CD14-positive monocyte (primary cell): ENCODE results near the gene XYLT1. TPM values are rescaled to one million over a fixed set of nuclear protein-coding genes. Genes with fewer than 3 reads are reported as not detected.

Source experiments
- DNase-seq, 3 donors: peaks; one replicate each; pipeline ENCODE4 v3.0.0-alpha.2; 2011 to 2022
- H2AFZ ChIP-seq: 2 replicates; pipeline ENCODE4 v1.6.0; 2012; ENCODE audit warnings: mild to moderate bottlenecking, low read depth, low read length, inconsistent platforms; ENCODE audit not compliant: insufficient read depth, poor library complexity, severe bottlenecking
- H3K27ac ChIP-seq, 2 donors: 1 replicate in 1 of 2; 2 replicates in 1 of 2; pipeline ENCODE4 v1.5.1; 2012 to 2013; ENCODE audit warnings: low read length in 2 of 2, control low read depth in 1 of 2, inconsistent platforms in 1 of 2, low read depth in 1 of 2, mild to moderate bottlenecking in 1 of 2
- H3K27me3 ChIP-seq, 2 donors: one replicate each; pipeline versions ENCODE4 v1.6.0 to v1.6.1; 2011 to 2013; ENCODE audit warnings: low read length in 2 of 2; ENCODE audit not compliant: control insufficient read depth in 2 of 2, insufficient read depth in 2 of 2
- H3K36me3 ChIP-seq, 2 donors: replicated peaks in 1 of 2; 1 replicate in 1 of 2; 2 replicates in 1 of 2; pipeline versions ENCODE4 v1.5.1 to v1.6.1; 2012 to 2013; ENCODE audit warnings: low read length in 2 of 2, control low read depth in 1 of 2, inconsistent platforms in 1 of 2, mild to moderate bottlenecking in 1 of 2; ENCODE audit not compliant: insufficient read depth in 2 of 2, control insufficient read depth in 1 of 2
- H3K4me1 ChIP-seq, 2 donors: 1 replicate in 1 of 2; 2 replicates in 1 of 2; pipeline versions ENCODE4 v1.5.1 to v1.6.1; 2012 to 2013; ENCODE audit warnings: low read length in 2 of 2, control low read depth in 1 of 2, inconsistent platforms in 1 of 2, mild to moderate bottlenecking in 1 of 2, moderate library complexity in 1 of 2; ENCODE audit not compliant: insufficient read depth in 2 of 2, control insufficient read depth in 1 of 2
- H3K4me2 ChIP-seq: replicated peaks from 2 replicates; pipeline ENCODE3; 2012; ENCODE audit warnings: low read length, moderate library complexity, mild to moderate bottlenecking; ENCODE audit not compliant: poor library complexity, severe bottlenecking; ENCODE audit errors: extremely low read depth
- H3K4me3 ChIP-seq, 3 experiments: fragments of 200-600 bp in 1 of 3; sonication (generic) in 1 of 3; replicated peaks in 1 of 3; 1 replicate in 2 of 3; 2 replicates in 1 of 3; pipeline ENCODE4 v1.5.1; 2011 to 2013; ENCODE audit warnings: low read length in 3 of 3, mild to moderate bottlenecking in 3 of 3, control low read depth in 2 of 3, low read depth in 2 of 3, inconsistent platforms in 1 of 3, moderate library complexity in 1 of 3
- H3K79me2 ChIP-seq: 2 replicates; pipeline ENCODE4 v1.6.0; 2012; ENCODE audit warnings: mild to moderate bottlenecking, control low read depth, inconsistent platforms, low read length, moderate library complexity; ENCODE audit not compliant: insufficient read depth
- H3K9ac ChIP-seq: 2 replicates; pipeline ENCODE4 v1.6.0; 2017; ENCODE audit warnings: low read length, mild to moderate bottlenecking; ENCODE audit not compliant: insufficient read depth, poor library complexity, severe bottlenecking
- H3K9me3 ChIP-seq, 2 donors: replicated peaks in 1 of 2; 1 replicate in 1 of 2; 2 replicates in 1 of 2; pipeline versions ENCODE4 v1.5.1 to v1.6.1; 2012 to 2013; ENCODE audit warnings: low read length in 2 of 2, control low read depth in 1 of 2; ENCODE audit not compliant: control insufficient read depth in 1 of 2, insufficient read depth in 1 of 2
- H4K20me1 ChIP-seq: 2 replicates; pipeline ENCODE4 v1.6.0; 2012; ENCODE audit warnings: mild to moderate bottlenecking, low read length, control low read depth, moderate library complexity; ENCODE audit not compliant: insufficient read depth
- H3K27ac Mint-ChIP-seq, 7 donors: one replicate each; pipeline ENCODE4 v1.8.0; 2020; ENCODE audit warnings: mild to moderate bottlenecking in 7 of 7, mixed read lengths in 7 of 7, moderate library complexity in 6 of 7, inconsistent platforms in 2 of 7
- H3K27me3 Mint-ChIP-seq, 3 donors: one replicate each; pipeline ENCODE4 v1.8.0; 2021 to 2022; ENCODE audit warnings: low read depth in 3 of 3, mild to moderate bottlenecking in 3 of 3, mixed read lengths in 3 of 3, moderate library complexity in 3 of 3, inconsistent platforms in 1 of 3
- H3K36me3 Mint-ChIP-seq, 2 donors: one replicate each; pipeline ENCODE4 v1.8.0; 2020; ENCODE audit warnings: mixed read lengths in 2 of 2, inconsistent platforms in 1 of 2, mild to moderate bottlenecking in 1 of 2
- H3K4me1 Mint-ChIP-seq: one replicate; pipeline ENCODE4 v1.8.0; 2020; ENCODE audit warnings: mild to moderate bottlenecking, mixed read lengths
- H3K4me3 Mint-ChIP-seq, 2 donors: one replicate each; pipeline ENCODE4 v1.8.0; 2020; ENCODE audit warnings: mild to moderate bottlenecking in 2 of 2, mixed read lengths in 2 of 2, moderate library complexity in 1 of 2
- H3K9me3 Mint-ChIP-seq, 7 donors: one replicate each; pipeline ENCODE4 v1.8.0; 2020 to 2022; ENCODE audit warnings: mixed read lengths in 7 of 7, mild to moderate bottlenecking in 6 of 7, moderate library complexity in 6 of 7, inconsistent platforms in 2 of 7
- WGBS: methylation state at CpG from one replicate; pipeline ENCODE4 v1.1.5; 2013; ENCODE audit warnings: missing lambda C conversion rate; ENCODE audit not compliant: insufficient coverage; 5-methylcytosine and 5-hydroxymethylcytosine counted together
- intact Hi-C, 2 donors: fragments of 100-400 bp; cut with micrococcal nuclease; formaldehyde crosslinking; loops; one replicate each; pipeline versions ENCODE4 v1.15.0 to v1.15.1; 2023
- polyA plus RNA-seq, 3 donors: library from polyadenylated mRNA; depleted of rRNA in 1 of 3; unstranded in 2 of 3; stranded (reverse) in 1 of 3; fragments of 300-500 nt in 2 of 3; fragments of >200 nt in 1 of 3; fragmentation: Illumina TruSeq in 2 of 3; gene quantifications; 1 replicate in 2 of 3; 2 replicates in 1 of 3; pipeline ENCODE4 v1.2.3, GENCODE V29; 2012 to 2021
- TF ChIP-seq, protein P1 (sequence below): fragments of 200-600 bp; IDR thresholded peaks from one replicate; pipeline ENCODE4 v1.8.0; 2022; ENCODE audit warnings: antibody characterized with exemption, mild to moderate bottlenecking

XYLT1 gene
- polyA plus RNA-seq, 3 donors, result 0.51 to 9.4 (median 1.6) TPM

DNA sequence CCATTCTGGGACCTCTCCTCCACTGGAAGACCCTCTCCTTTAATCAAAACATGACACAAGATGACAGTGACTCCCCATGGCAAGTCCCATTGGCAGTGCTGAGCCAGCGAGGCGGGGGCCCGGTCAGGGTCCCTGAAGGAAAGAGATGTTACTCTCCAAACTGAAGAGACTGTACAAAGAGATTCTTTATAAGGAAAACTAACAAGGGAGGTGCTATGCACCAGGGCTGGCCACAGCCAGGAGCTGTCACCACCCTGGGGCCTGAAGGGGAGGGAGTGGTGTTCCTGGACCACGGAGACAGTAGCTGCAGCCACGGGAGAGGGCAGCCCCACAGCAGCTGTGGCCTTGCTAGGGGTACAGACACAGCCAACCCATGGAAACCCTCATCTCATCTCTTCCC lies 123.1 kb downstream of the XYLT1 start:
- Mint-ChIP-seq H3K4me3 (no peak overlapping the region), H3K4me1 (peaks cover 90% of the 10 kb centered on the region), H3K9me3 (peaks cover 0 to 4% (median 2%) of the 10 kb centered on the region in 7 donors), H3K27me3 (peaks cover 0 to 3% (median 0%) of the 10 kb centered on the region in 3 donors), H3K27ac (peak overlapping the region in 5 of 7 donors; percentile 41 to 90 (median 78)), H3K36me3 (peaks cover 16 to 25% of the 10 kb centered on the region in 2 donors)
- no CpG with 5 or more reads among the region's 5 CpGs for WGBS
- intact Hi-C loops, result no loop called here
- Histone ChIP-seq H2AFZ (no peak overlapping the region), H3K9me3 (no peaks in the 10 kb centered on the region), H3K27me3 (no peaks in the 10 kb centered on the region), H3K9ac (no peak overlapping the region), H3K79me2 (peaks cover 49% of the 10 kb centered on the region), H3K27ac (peak overlapping the region in 1 of 2 donors; percentile 75), H3K4me3 (no peak overlapping the region), H3K4me2 (no peak overlapping the region), H3K36me3 (no peaks in the 10 kb centered on the region), H4K20me1 (no peaks in the 10 kb centered on the region), H3K4me1 (peaks cover 92 to 97% of the 10 kb centered on the region in 2 donors)
- TF ChIP-seq, protein P1, sequence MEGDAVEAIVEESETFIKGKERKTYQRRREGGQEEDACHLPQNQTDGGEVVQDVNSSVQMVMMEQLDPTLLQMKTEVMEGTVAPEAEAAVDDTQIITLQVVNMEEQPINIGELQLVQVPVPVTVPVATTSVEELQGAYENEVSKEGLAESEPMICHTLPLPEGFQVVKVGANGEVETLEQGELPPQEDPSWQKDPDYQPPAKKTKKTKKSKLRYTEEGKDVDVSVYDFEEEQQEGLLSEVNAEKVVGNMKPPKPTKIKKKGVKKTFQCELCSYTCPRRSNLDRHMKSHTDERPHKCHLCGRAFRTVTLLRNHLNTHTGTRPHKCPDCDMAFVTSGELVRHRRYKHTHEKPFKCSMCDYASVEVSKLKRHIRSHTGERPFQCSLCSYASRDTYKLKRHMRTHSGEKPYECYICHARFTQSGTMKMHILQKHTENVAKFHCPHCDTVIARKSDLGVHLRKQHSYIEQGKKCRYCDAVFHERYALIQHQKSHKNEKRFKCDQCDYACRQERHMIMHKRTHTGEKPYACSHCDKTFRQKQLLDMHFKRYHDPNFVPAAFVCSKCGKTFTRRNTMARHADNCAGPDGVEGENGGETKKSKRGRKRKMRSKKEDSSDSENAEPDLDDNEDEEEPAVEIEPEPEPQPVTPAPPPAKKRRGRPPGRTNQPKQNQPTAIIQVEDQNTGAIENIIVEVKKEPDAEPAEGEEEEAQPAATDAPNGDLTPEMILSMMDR, result no peak
- DNase-seq, result no peak

DNA sequence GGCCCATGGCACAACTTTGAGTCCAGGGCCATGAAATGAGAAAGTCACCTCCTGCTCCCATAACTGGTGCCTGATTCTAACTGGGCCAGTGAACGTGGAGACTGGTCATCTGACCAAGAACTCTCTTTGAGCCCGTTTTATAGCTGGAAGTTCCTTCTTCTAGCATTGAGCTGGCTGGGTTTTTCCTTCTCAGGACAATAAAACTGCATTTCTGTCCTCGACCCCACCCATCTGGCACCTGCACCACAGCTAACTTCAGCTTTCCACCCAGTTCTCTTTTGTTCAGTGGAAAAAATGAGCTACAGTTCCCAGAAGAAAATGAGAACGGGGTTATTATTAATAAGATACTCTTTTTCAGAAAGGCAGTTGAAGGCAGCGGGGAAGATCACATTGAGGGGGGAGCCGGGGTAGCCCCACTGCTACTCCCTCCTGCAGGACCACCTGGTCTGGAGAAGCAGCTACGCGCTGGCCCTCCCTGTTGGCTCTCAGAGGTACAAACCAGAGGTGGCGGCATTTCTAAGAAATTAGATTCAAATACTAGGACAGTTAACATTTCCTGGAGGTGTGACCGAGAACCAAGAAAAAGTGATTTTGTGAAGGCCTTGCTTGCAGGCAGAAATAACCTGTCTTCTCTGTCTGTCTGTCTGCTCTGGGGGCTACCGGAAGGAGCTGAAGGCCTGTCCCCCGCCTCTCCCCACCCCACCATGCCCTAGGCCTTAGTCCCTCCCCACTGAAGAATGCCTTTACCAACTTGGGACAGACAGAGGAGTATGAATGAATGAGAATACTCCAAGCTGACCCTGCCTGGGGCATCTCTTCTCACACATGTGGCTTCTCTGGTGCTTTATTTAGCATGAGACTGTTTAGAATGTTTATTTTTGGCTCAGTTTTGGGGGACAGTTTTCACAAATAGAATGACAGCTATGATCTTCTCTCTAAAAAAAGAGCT lies 123.9 kb downstream of the XYLT1 start:
- Histone ChIP-seq H3K4me2 (no peak overlapping the region), H3K27ac (peak overlapping the region; percentile 33 to 75), H4K20me1 (no peaks in the 10 kb centered on the region), H3K9me3 (no peaks in the 10 kb centered on the region), H3K9ac (no peak overlapping the region), H3K4me1 (peaks cover 100% of the 10 kb centered on the region in 2 donors), H3K79me2 (peaks cover 41% of the 10 kb centered on the region), H2AFZ (no peak overlapping the region), H3K4me3 (no peak overlapping the region), H3K36me3 (no peaks in the 10 kb centered on the region), H3K27me3 (no peaks in the 10 kb centered on the region)
- intact Hi-C loops, result no loop called here
- 44% methylated on average over 8 of the region's 12 CpGs for WGBS
- Mint-ChIP-seq H3K9me3 (peaks cover 0 to 4% (median 2%) of the 10 kb centered on the region in 7 donors), H3K4me3 (no peak overlapping the region), H3K36me3 (peaks cover 19 to 21% of the 10 kb centered on the region in 2 donors), H3K4me1 (peaks cover 91% of the 10 kb centered on the region), H3K27me3 (peaks cover 0 to 3% (median 0%) of the 10 kb centered on the region in 3 donors), H3K27ac (peak overlapping the region; percentile 73 to 93 (median 79))
- DNase-seq, result peak; percentile 46 to 78 (median 72)
- TF ChIP-seq, protein P1, result no peak
